Measurements from ENCODE around the gene SELENON. TPM values are rescaled to one million over a fixed set of nuclear protein-coding genes. Genes with fewer than 3 reads are reported as not detected.
A peak's percentile ranks its signal among the peaks of the same experiment; 100 is the strongest.
"Not testable (repeated sequence)": the region's sequence is repeated elsewhere in the genome, so short reads cannot be mapped to it uniquely, and the experiment has no call there.

SELENON gene
- total RNA-seq, 1 donor from 2014 or later: 19.1 TPM

GRCh38 chr1:25825605-25826004 lies 25.6 kb downstream of the SELENON start:
- peak; percentile 63 for DNase-seq (ENCODE audit: low read depth)

GRCh38 chr1:25826571-25826970 lies 26.6 kb downstream of the SELENON start:
- DNase-seq (ENCODE audit: low read depth): no peak

GRCh38 chr1:25828491-25828890 lies 28.5 kb downstream of the SELENON start:
- DNase-seq (ENCODE audit: low read depth): no peak

- no peak for DNase-seq (ENCODE audit: low read depth)
These were observed 29.1 kb downstream of the SELENON start for GRCh38 chr1:25829046-25829445.

- no peak for DNase-seq (ENCODE audit: low read depth)
These were observed 31.7 kb downstream of the SELENON start for GRCh38 chr1:25831569-25832196.

- DNase-seq (ENCODE audit: low read depth): no peak
These were observed 32.5 kb downstream of the SELENON start for GRCh38 chr1:25832336-25833037.

- DNase-seq (ENCODE audit: low read depth): no peak
These were observed 33.2 kb downstream of the SELENON start for GRCh38 chr1:25833158-25833557.

GRCh38 chr1:25834894-25835293 lies 34.9 kb downstream of the SELENON start:
- DNase-seq (ENCODE audit: low read depth): no peak

- no peak for DNase-seq (ENCODE audit: low read depth)
These were observed 36.7 kb downstream of the SELENON start for GRCh38 chr1:25836695-25837094.

GRCh38 chr1:25837262-25837875 lies 37.4 kb downstream of the SELENON start:
- no peak for DNase-seq (ENCODE audit: low read depth)

- DNase-seq (ENCODE audit: low read depth): not testable (repeated sequence)
These were observed 39.8 kb downstream of the SELENON start for GRCh38 chr1:25839808-25840207.

GRCh38 chr1:25843483-25843882 lies 43.5 kb downstream of the SELENON start:
- DNase-seq (ENCODE audit: low read depth): no peak

GRCh38 chr1:25844536-25845337 lies 44.7 kb downstream of the SELENON start:
- no peak for DNase-seq (ENCODE audit: low read depth)

GRCh38 chr1:25845664-25846063 lies 45.7 kb downstream of the SELENON start:
- DNase-seq (ENCODE audit: low read depth): no peak

GRCh38 chr1:25847929-25848328 lies 47.9 kb downstream of the SELENON start:
- DNase-seq (ENCODE audit: low read depth): no peak

GRCh38 chr1:25848531-25848930 lies 48.5 kb downstream of the SELENON start:
- DNase-seq (ENCODE audit: low read depth): peak; percentile 31

GRCh38 chr1:25854554-25854953 lies 54.6 kb downstream of the SELENON start:
- DNase-seq (ENCODE audit: low read depth): peak; percentile 65

GRCh38 chr1:25856856-25857255 lies 56.9 kb downstream of the SELENON start:
- no peak for DNase-seq (ENCODE audit: low read depth)

GRCh38 chr1:25858494-25858893 lies 58.5 kb downstream of the SELENON start:
- no peak for DNase-seq (ENCODE audit: low read depth)

- DNase-seq (ENCODE audit: low read depth): peak; percentile 90
These were observed 59.2 kb downstream of the SELENON start, which contains the start of gene AUNIP for GRCh38 chr1:25858906-25859789. AUNIP (minus strand) TSS chr1:25859457; CDS start chr1:25859357, 100 bp downstream.
